Suprapubic skin (tissue), 4 donors: ENCODE data around the gene EYA2. TPM values are rescaled to one million over a fixed set of nuclear protein-coding genes. Genes with fewer than 3 reads are reported as not detected.
"Not testable (repeated sequence)": the region's sequence is repeated elsewhere in the genome, so short reads cannot be mapped to it uniquely, and the experiment has no call there.

ENCODE experiments used
- DNase-seq, 2 donors: peaks; one replicate each; pipeline ENCODE4 v3.0.0-alpha.2; 2019; ENCODE audit warnings: low spot score in 2 of 2
- H3K27ac ChIP-seq: fragments of 200-600 bp; sonication (generic); one replicate; pipeline ENCODE4 v1.5.1; 2019
- H3K27me3 ChIP-seq: fragments of 200-600 bp; sonication (generic); one replicate; pipeline ENCODE4 v1.5.1; 2019
- H3K36me3 ChIP-seq: fragments of 200-600 bp; sonication (generic); one replicate; pipeline ENCODE4 v1.5.1; 2019
- H3K4me1 ChIP-seq: fragments of 200-600 bp; sonication (generic); one replicate; pipeline ENCODE4 v1.5.1; 2019
- H3K4me3 ChIP-seq: fragments of 200-600 bp; sonication (generic); one replicate; pipeline ENCODE4 v1.5.1; 2019; ENCODE audit warnings: mild to moderate bottlenecking
- H3K9me3 ChIP-seq: fragments of 200-600 bp; sonication (generic); one replicate; pipeline ENCODE4 v1.5.1; 2019
- EP300 ChIP-seq: sonication (generic); formaldehyde crosslinking; IDR thresholded peaks from one replicate; pipeline ENCODE4 v1.6.1; 2017; ENCODE audit warnings: antibody characterized with exemption
- POLR2A ChIP-seq, 2 donors: fragments of 450-650 bp; IDR thresholded peaks; one replicate each; pipeline ENCODE4 v1.6.1; 2017; ENCODE audit warnings: antibody characterized with exemption in 2 of 2, mild to moderate bottlenecking in 2 of 2, moderate library complexity in 2 of 2
- POLR2AphosphoS5 ChIP-seq, 3 donors: sonication (generic); formaldehyde crosslinking; IDR thresholded peaks; one replicate each; pipeline ENCODE4 v1.6.1; 2017; ENCODE audit warnings: antibody characterized with exemption in 3 of 3
- WGBS: methylation state at CpG from one replicate; pipeline ENCODE4 v1.1.5; 2018; 5-methylcytosine and 5-hydroxymethylcytosine counted together
- total RNA-seq, 4 donors: library from RNA; depleted of rRNA; stranded (reverse); fragments of >200 nt; gene quantifications; one replicate each; pipeline ENCODE4 v1.1.0, GENCODE V29; 2016
- TF ChIP-seq, protein P1 (sequence below), 2 donors: fragments of 200-600 bp in 1 of 2; fragments of 450-650 bp in 1 of 2; sonication (generic) in 1 of 2; IDR thresholded peaks; one replicate each; pipeline ENCODE4 v1.5.1; 2016 to 2019; ENCODE audit warnings: antibody characterized with exemption in 2 of 2, mild to moderate bottlenecking in 1 of 2, moderate library complexity in 1 of 2

EYA2 gene
- total RNA-seq, 4 donors from 2014 or later = 2.3 to 4.0 (median 3.3) TPM

DNA sequence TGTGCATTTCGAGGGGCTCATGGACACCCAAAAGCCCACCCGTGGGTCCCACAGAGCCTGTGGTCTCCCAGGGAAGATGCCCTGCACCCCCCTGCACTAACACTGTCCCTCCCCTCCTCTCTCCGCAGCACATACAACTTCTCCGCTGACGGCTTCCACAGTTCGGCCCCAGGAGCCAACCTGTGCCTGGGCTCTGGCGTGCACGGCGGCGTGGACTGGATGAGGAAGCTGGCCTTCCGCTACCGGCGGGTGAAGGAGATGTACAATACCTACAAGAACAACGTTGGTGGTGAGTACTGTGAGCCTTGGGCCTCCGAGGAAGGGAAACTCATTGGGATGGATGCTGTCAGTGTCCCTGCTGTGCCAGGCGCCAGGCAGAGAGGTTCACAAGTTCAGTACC lies 277.9 kb downstream of the EYA2 start:
- TF ChIP-seq POLR2AphosphoS5 (IDR thresholded peaks at IDR 0.05) (no peak), POLR2A (IDR thresholded peaks at IDR 0.05) (no peak), EP300 (no peak)
- TF ChIP-seq, protein P1, sequence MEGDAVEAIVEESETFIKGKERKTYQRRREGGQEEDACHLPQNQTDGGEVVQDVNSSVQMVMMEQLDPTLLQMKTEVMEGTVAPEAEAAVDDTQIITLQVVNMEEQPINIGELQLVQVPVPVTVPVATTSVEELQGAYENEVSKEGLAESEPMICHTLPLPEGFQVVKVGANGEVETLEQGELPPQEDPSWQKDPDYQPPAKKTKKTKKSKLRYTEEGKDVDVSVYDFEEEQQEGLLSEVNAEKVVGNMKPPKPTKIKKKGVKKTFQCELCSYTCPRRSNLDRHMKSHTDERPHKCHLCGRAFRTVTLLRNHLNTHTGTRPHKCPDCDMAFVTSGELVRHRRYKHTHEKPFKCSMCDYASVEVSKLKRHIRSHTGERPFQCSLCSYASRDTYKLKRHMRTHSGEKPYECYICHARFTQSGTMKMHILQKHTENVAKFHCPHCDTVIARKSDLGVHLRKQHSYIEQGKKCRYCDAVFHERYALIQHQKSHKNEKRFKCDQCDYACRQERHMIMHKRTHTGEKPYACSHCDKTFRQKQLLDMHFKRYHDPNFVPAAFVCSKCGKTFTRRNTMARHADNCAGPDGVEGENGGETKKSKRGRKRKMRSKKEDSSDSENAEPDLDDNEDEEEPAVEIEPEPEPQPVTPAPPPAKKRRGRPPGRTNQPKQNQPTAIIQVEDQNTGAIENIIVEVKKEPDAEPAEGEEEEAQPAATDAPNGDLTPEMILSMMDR (IDR thresholded peaks at IDR 0.05) = no peak
- DNase-seq = no peak
- H3K27me3 ChIP-seq = no peaks in the 10 kb centered on the region
- H3K27ac ChIP-seq = no peak overlapping the region
- H3K4me1 ChIP-seq = peaks cover 10% of the 10 kb centered on the region
- H3K9me3 ChIP-seq = no peaks in the 10 kb centered on the region
- 86% methylated on average over 16 of the region's 16 CpGs for WGBS
- no peak overlapping the region for H3K4me3 ChIP-seq
- H3K36me3 ChIP-seq = no peaks in the 10 kb centered on the region

GRCh38 chr20:47173596-47174216 lies 279.1 kb downstream of the EYA2 start:
- Histone ChIP-seq H3K36me3 (no peaks in the 10 kb centered on the region), H3K27ac (no peak overlapping the region), H3K4me3 (no peak overlapping the region), H3K27me3 (no peaks in the 10 kb centered on the region), H3K9me3 (no peaks in the 10 kb centered on the region), H3K4me1 (peaks cover 10% of the 10 kb centered on the region)
- no peak for DNase-seq
- WGBS = 88% methylated on average over 5 of the region's 6 CpGs
- no peak for TF ChIP-seq EP300
- TF ChIP-seq, protein P1 (IDR thresholded peaks at IDR 0.05) = no peak
- no peak for TF ChIP-seq POLR2AphosphoS5 (IDR thresholded peaks at IDR 0.05)
- no peak for TF ChIP-seq POLR2A (IDR thresholded peaks at IDR 0.05)

DNA sequence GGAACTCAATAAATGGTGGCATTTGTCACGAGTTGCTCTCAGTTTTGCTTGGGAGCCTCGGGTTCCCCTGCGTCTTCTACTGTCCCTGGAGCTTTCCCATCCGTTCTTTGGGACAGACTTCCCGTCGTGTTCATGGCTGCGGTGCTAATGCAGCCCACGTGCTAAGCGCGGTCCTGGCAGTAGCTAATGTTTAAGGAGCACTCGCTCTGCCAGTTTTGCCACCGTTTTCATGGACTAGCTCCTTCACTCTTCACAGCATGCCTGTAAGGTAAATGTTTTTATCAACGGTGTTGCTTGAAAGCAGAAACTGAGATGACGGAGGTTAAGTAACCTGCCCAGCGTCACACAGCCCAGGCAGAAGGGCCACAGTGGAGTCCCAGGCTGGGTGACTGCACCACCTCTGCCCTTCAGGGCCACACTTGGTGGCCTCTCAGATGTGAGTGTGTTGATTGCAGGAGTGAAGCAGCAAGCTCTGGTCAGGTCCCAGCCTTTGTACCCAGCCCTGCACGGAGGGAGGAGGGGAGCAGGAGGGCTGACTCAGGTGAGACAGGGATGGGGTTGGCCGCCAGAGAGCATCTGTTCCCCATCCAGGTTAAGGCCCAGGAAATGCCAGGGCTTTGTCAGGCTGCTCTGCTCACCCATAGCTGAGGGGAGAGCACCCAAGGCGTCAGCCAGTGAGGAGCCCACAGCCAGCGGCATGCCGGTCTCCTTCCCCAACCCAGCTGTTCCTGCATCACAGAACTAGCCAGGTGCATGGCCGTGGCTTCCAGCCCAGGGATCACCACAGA lies 280.0 kb downstream of the EYA2 start:
- H3K9me3 ChIP-seq = no peaks in the 10 kb centered on the region
- H3K36me3 ChIP-seq = no peaks in the 10 kb centered on the region
- WGBS = 88% methylated on average over 19 of the region's 21 CpGs
- no peak overlapping the region for H3K4me3 ChIP-seq
- H3K27ac ChIP-seq = no peak overlapping the region
- no peak for DNase-seq
- TF ChIP-seq EP300 = no peak
- TF ChIP-seq, protein P1 (IDR thresholded peaks at IDR 0.05) = no peak
- no peak for TF ChIP-seq POLR2A (IDR thresholded peaks at IDR 0.05)
- no peak for TF ChIP-seq POLR2AphosphoS5 (IDR thresholded peaks at IDR 0.05)
- no peaks in the 10 kb centered on the region for H3K27me3 ChIP-seq
- peaks cover 10% of the 10 kb centered on the region for H3K4me1 ChIP-seq

GRCh38 chr20:47175493-47175892 lies 280.9 kb downstream of the EYA2 start:
- no peaks in the 10 kb centered on the region for H3K27me3 ChIP-seq
- 50% methylated on average over 6 of the region's 6 CpGs for WGBS
- H3K27ac ChIP-seq = no peak overlapping the region
- no peaks in the 10 kb centered on the region for H3K36me3 ChIP-seq
- H3K9me3 ChIP-seq = no peaks in the 10 kb centered on the region
- H3K4me3 ChIP-seq = no peak overlapping the region
- H3K4me1 ChIP-seq = peaks cover 10% of the 10 kb centered on the region
- TF ChIP-seq POLR2AphosphoS5 (IDR thresholded peaks at IDR 0.05) = no peak
- no peak for TF ChIP-seq POLR2A (IDR thresholded peaks at IDR 0.05)
- TF ChIP-seq, protein P1 (IDR thresholded peaks at IDR 0.05) = no peak
- no peak for TF ChIP-seq EP300
- no peak for DNase-seq

DNA sequence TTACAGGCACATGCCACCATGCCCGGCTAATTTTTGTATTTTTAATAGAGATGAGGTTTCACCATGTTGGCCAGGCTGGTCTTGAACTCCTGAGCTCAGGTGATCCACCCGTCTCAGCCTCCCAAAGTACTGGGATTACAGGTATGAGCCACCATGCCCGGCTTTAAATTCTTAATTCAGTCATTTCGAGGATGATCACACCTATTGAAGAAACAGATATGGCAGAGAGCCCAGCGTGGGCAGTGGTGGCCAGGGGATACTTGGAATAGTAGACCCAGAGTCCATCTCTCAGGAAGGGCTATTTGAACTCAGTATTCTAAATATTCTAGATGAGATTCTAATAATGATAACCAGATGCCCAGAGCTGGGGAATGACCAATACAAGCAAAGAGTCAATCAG lies 281.6 kb downstream of the EYA2 start:
- H3K27ac ChIP-seq, H3K27me3 ChIP-seq, DNase-seq, H3K4me1 ChIP-seq, H3K36me3 ChIP-seq, H3K9me3 ChIP-seq, H3K4me3 ChIP-seq: not testable (repeated sequence)
- 83% methylated on average over 5 of the region's 5 CpGs for WGBS
